Measurements from ENCODE around the gene PI4KA.
"Not testable (repeated sequence)": the region's sequence is repeated elsewhere in the genome, so short reads cannot be mapped to it uniquely, and the experiment has no call there.

DNA sequence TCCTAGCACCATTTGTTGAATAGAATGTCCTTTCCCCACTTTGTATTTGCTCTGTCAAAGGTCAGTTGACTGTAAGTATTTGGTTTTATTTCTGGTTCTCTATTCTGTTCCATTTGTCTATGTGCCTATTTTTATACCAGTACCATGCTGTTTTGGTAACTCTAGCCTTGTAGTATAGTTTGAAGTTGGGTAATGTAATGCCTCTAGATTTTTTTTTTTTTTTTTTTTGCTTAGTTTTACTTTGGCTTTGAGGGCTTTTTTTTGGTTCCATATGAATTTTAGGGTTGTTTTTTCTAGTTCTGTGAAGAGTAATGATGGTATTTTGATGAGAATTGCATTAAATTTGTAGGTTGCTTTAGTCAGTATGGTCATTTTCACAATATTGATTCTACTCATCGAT is 183.0 kb downstream of the PI4KA start:
- TF ChIP-seq, protein P1, sequence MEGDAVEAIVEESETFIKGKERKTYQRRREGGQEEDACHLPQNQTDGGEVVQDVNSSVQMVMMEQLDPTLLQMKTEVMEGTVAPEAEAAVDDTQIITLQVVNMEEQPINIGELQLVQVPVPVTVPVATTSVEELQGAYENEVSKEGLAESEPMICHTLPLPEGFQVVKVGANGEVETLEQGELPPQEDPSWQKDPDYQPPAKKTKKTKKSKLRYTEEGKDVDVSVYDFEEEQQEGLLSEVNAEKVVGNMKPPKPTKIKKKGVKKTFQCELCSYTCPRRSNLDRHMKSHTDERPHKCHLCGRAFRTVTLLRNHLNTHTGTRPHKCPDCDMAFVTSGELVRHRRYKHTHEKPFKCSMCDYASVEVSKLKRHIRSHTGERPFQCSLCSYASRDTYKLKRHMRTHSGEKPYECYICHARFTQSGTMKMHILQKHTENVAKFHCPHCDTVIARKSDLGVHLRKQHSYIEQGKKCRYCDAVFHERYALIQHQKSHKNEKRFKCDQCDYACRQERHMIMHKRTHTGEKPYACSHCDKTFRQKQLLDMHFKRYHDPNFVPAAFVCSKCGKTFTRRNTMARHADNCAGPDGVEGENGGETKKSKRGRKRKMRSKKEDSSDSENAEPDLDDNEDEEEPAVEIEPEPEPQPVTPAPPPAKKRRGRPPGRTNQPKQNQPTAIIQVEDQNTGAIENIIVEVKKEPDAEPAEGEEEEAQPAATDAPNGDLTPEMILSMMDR (IDR thresholded peaks at IDR 0.05) = not testable (repeated sequence)
- TF ChIP-seq ZFX (IDR thresholded peaks at IDR 0.05; ENCODE audit: borderline replicate concordance) = not testable (repeated sequence)
